SK-N-SH (cell line): ENCODE data around the gene DENND1A.

ENCODE experiments used
- CHD2 ChIP-seq: fragments of 150-350 bp; IDR thresholded peaks from 2 replicates; pipeline ENCODE4 v1.6.1; 2018; ENCODE audit warnings: low read length; ENCODE audit not compliant: partially characterized antibody
- CTCF ChIP-seq: fragments of 200-600 bp; sonication (generic); IDR thresholded peaks from 2 replicates; pipeline ENCODE4 v1.6.1; 2017; ENCODE audit warnings: antibody characterized with exemption, mild to moderate bottlenecking, moderate library complexity
- ELF1 ChIP-seq: IDR thresholded peaks from 2 replicates; pipeline ENCODE4 v1.4.0; 2012
- EP300 ChIP-seq, 2 experiments: IDR thresholded peaks; 2 replicates each; pipeline versions ENCODE4 v1.4.0 to v1.6.1; 2012; ENCODE audit warnings: borderline replicate concordance in 1 of 2, low read depth in 1 of 2, low read length in 1 of 2
- EZH2phosphoT487 ChIP-seq: fragments of 200-600 bp; sonication (generic); IDR thresholded peaks from 2 replicates; pipeline ENCODE4 v1.6.1; 2017; ENCODE audit warnings: low read depth, mixed run types, mild to moderate bottlenecking, antibody characterized with exemption, moderate library complexity, borderline replicate concordance
- GABPA ChIP-seq: IDR thresholded peaks from 2 replicates; pipeline ENCODE4 v1.4.0; 2012; ENCODE audit warnings: low read depth, mild to moderate bottlenecking
- IRF3 ChIP-seq: fragments of 150-350 bp; IDR thresholded peaks from 2 replicates; pipeline ENCODE4 v1.6.1; 2016; ENCODE audit warnings: mild to moderate bottlenecking, low read depth, low read length
- MAX ChIP-seq: IDR thresholded peaks from 2 replicates; pipeline ENCODE4 v1.4.0; 2012; ENCODE audit warnings: low read depth
- POLR2AphosphoS5 ChIP-seq: IDR thresholded peaks from 2 replicates; pipeline ENCODE4 v1.6.1; 2012; ENCODE audit warnings: low read depth, low read length
- RAD21 ChIP-seq: IDR thresholded peaks from 2 replicates; pipeline ENCODE4 v1.6.1; 2012; ENCODE audit warnings: mild to moderate bottlenecking, low read length
- REST ChIP-seq: IDR thresholded peaks from 2 replicates; pipeline ENCODE4 v1.6.1; 2012; ENCODE audit warnings: mild to moderate bottlenecking, low read depth, low read length, moderate library complexity
- SMC3 ChIP-seq: IDR thresholded peaks from 2 replicates; pipeline ENCODE4 v1.6.1; 2012; ENCODE audit warnings: low read depth, low read length, improper control_type of control experiment
- TAF1 ChIP-seq: IDR thresholded peaks from 2 replicates; pipeline ENCODE4 v1.6.1; 2012; ENCODE audit warnings: low read depth, mild to moderate bottlenecking, low read length, moderate library complexity, borderline replicate concordance
- ZBTB33 ChIP-seq: IDR thresholded peaks from 2 replicates; pipeline ENCODE4 v1.4.0; 2012; ENCODE audit warnings: low read depth, borderline replicate concordance

- no peak for TF ChIP-seq ZBTB33
- no peak for TF ChIP-seq CTCF
- no peak for TF ChIP-seq MAX
- TF ChIP-seq TAF1, result no peak
- no peak for TF ChIP-seq POLR2AphosphoS5
- TF ChIP-seq EZH2phosphoT487, result no peak
- TF ChIP-seq REST, result no peak
- TF ChIP-seq IRF3, result no peak
- no peak for TF ChIP-seq GABPA
- no peak for TF ChIP-seq EP300 (IDR thresholded peaks at IDR 0.05; ENCODE audit: borderline replicate concordance in 1 of 2, low read depth in 1 of 2, low read length in 1 of 2)
- TF ChIP-seq RAD21, result no peak
- TF ChIP-seq CHD2, result no peak
- no peak for TF ChIP-seq ELF1
- no peak for TF ChIP-seq SMC3
Measured at GRCh38 chr9:123735376-123735775, 194.6 kb downstream of the DENND1A start.
